DND-41 (cell line): Measurements from ENCODE around the gene PEMT.

Experiments used
- ATAC-seq: fragments of 200-7000 bp; cut with Tn5 transposase; 3 replicates; pipeline ENCODE4 v1.9.1; 2021; ENCODE audit warnings: low read depth; ENCODE audit not compliant: insufficient read depth
- DNase-seq: peaks from one replicate; pipeline ENCODE4 v3.0.0-alpha.2; 2020
- H2AFZ ChIP-seq: 2 replicates; pipeline ENCODE4 v1.6.0; 2012; ENCODE audit warnings: low read depth, low read length
- H3K27ac ChIP-seq: 2 replicates; pipeline ENCODE4 v1.5.1; 2012; ENCODE audit warnings: low read length, inconsistent platforms
- H3K27me3 ChIP-seq: fragments of 200-600 bp; sonication (generic); 2 replicates; pipeline ENCODE4 v1.6.0; 2012; ENCODE audit warnings: low read length, mild to moderate bottlenecking, inconsistent platforms; ENCODE audit not compliant: insufficient read depth, poor library complexity
- H3K36me3 ChIP-seq: 2 replicates; pipeline ENCODE4 v1.5.1; 2012; ENCODE audit warnings: low read length, inconsistent platforms; ENCODE audit not compliant: insufficient read depth
- H3K4me1 ChIP-seq: 2 replicates; pipeline ENCODE4 v1.5.1; 2012; ENCODE audit warnings: mild to moderate bottlenecking, low read length; ENCODE audit not compliant: insufficient read depth
- H3K4me2 ChIP-seq: 2 replicates; pipeline ENCODE4 v1.6.0; 2012; ENCODE audit warnings: mild to moderate bottlenecking, moderate library complexity, low read length, inconsistent platforms; ENCODE audit not compliant: insufficient read depth
- H3K4me3 ChIP-seq, 2 experiments: fragments of 200-600 bp in 1 of 2; shearing (Covaris generic) in 1 of 2; 2 replicates each; pipeline ENCODE4 v1.5.1; 2012 to 2016; ENCODE audit warnings: inconsistent platforms in 2 of 2, low read length in 2 of 2, mild to moderate bottlenecking in 2 of 2, low read depth in 1 of 2, moderate library complexity in 1 of 2
- H3K79me2 ChIP-seq: 2 replicates; pipeline ENCODE4 v1.6.0; 2012; ENCODE audit warnings: low read length, inconsistent platforms; ENCODE audit not compliant: insufficient read depth
- H3K9ac ChIP-seq: 2 replicates; pipeline ENCODE4 v1.6.0; 2012; ENCODE audit warnings: low read depth, mild to moderate bottlenecking, inconsistent platforms, low read length, moderate library complexity
- H3K9me3 ChIP-seq: 2 replicates; pipeline ENCODE4 v1.5.1; 2012; ENCODE audit warnings: low read length, moderate library complexity, mild to moderate bottlenecking, inconsistent platforms; ENCODE audit not compliant: insufficient read depth, severe bottlenecking
- H4K20me1 ChIP-seq: 2 replicates; pipeline ENCODE4 v1.6.0; 2012; ENCODE audit warnings: low read length; ENCODE audit not compliant: insufficient read depth
- CTCF ChIP-seq: IDR thresholded peaks from 2 replicates; pipeline ENCODE4 v1.5.1; 2012; ENCODE audit warnings: borderline replicate concordance, low read length, moderate library complexity, mild to moderate bottlenecking; ENCODE audit not compliant: poor library complexity, severe bottlenecking; ENCODE audit errors: extremely low read depth
- EZH2 ChIP-seq: IDR thresholded peaks from 3 replicates; pipeline ENCODE4 v1.6.1; 2012; ENCODE audit warnings: borderline replicate concordance, low read depth, mild to moderate bottlenecking, moderate library complexity, low read length, inconsistent platforms; ENCODE audit not compliant: severe bottlenecking

The PEMT gene

GRCh38 chr17:17603178-17603894 is 11.8 kb upstream of the PEMT start:
- ATAC-seq: peak; percentile 65; the same call in 2 of the 3 replicates
- Histone ChIP-seq H4K20me1 (no peaks in the 10 kb centered on the region), H2AFZ (no peak overlapping the region), H3K4me1 (no peaks in the 10 kb centered on the region), H3K36me3 (no peaks in the 10 kb centered on the region), H3K4me3 (no peak overlapping the region), H3K79me2 (no peaks in the 10 kb centered on the region), H3K27me3 (no peaks in the 10 kb centered on the region), H3K27ac (no peak overlapping the region), H3K9me3 (no peaks in the 10 kb centered on the region), H3K9ac (no peak overlapping the region), H3K4me2 (no peak overlapping the region)
- DNase-seq: peak; percentile 10
- TF ChIP-seq CTCF (no peak), EZH2 (no peak)

GRCh38 chr17:17599965-17600364 is 8.5 kb upstream of the PEMT start:
- no peaks in the 10 kb centered on the region for H4K20me1 ChIP-seq
- ATAC-seq: no peak
- no peak overlapping the region for H3K9ac ChIP-seq
- H3K4me3 ChIP-seq: no peak overlapping the region
- H3K79me2 ChIP-seq: no peaks in the 10 kb centered on the region
- H3K36me3 ChIP-seq: no peaks in the 10 kb centered on the region
- H3K4me2 ChIP-seq: no peak overlapping the region
- H3K9me3 ChIP-seq: no peaks in the 10 kb centered on the region
- H2AFZ ChIP-seq: no peak overlapping the region
- H3K4me1 ChIP-seq: no peaks in the 10 kb centered on the region
- TF ChIP-seq EZH2 (no peak), CTCF (no peak)
- no peaks in the 10 kb centered on the region for H3K27me3 ChIP-seq
- H3K27ac ChIP-seq: no peak overlapping the region
- no peak for DNase-seq

GRCh38 chr17:17598003-17598402 is 6.5 kb upstream of the PEMT start:
- Histone ChIP-seq H3K4me1 (peaks cover 6% of the 10 kb centered on the region), H3K79me2 (peaks cover 4% of the 10 kb centered on the region; the same call in 1 of the 2 replicates), H3K4me3 (no peak overlapping the region), H3K27ac (no peak overlapping the region), H3K4me2 (no peak overlapping the region), H2AFZ (no peak overlapping the region), H3K36me3 (no peaks in the 10 kb centered on the region), H3K9me3 (no peaks in the 10 kb centered on the region), H3K27me3 (no peaks in the 10 kb centered on the region), H3K9ac (no peak overlapping the region), H4K20me1 (no peaks in the 10 kb centered on the region)
- ATAC-seq (no peak), DNase-seq (no peak)
- no peak for TF ChIP-seq CTCF
- TF ChIP-seq EZH2: no peak
